GM23338 (cell line): Measurements from ENCODE around the gene IFNL2.

Experiments
- EZH2phosphoT487 ChIP-seq: fragments of 200-600 bp; sonication (generic); IDR thresholded peaks from one replicate; pipeline ENCODE4 v1.8.1; 2018; ENCODE audit warnings: antibody characterized with exemption; ENCODE audit not compliant: unreplicated experiment
- JUNB ChIP-seq: IDR thresholded peaks from one replicate; pipeline ENCODE4 v1.6.1; 2016; ENCODE audit warnings: antibody characterized with exemption; ENCODE audit not compliant: unreplicated experiment
- POLR2AphosphoS5 ChIP-seq: IDR thresholded peaks from 2 replicates; pipeline ENCODE4 v1.6.1; 2016; ENCODE audit warnings: antibody characterized with exemption, low read depth
- TF ChIP-seq, protein P1 (sequence below), 2 experiments: fragments of 200-600 bp in 1 of 2; sonication (generic) in 1 of 2; conservative IDR thresholded peaks; 2 replicates each; pipeline versions ENCODE4 v1.5.1 to v1.6.1; 2016 to 2017; ENCODE audit warnings: antibody characterized with exemption in 2 of 2, low read depth in 2 of 2, mild to moderate bottlenecking in 2 of 2, moderate library complexity in 1 of 2
- TF ChIP-seq, protein P2 (sequence below): IDR thresholded peaks from one replicate; pipeline ENCODE4 v1.6.1; 2018; ENCODE audit warnings: antibody characterized with exemption; ENCODE audit not compliant: unreplicated experiment

DNA sequence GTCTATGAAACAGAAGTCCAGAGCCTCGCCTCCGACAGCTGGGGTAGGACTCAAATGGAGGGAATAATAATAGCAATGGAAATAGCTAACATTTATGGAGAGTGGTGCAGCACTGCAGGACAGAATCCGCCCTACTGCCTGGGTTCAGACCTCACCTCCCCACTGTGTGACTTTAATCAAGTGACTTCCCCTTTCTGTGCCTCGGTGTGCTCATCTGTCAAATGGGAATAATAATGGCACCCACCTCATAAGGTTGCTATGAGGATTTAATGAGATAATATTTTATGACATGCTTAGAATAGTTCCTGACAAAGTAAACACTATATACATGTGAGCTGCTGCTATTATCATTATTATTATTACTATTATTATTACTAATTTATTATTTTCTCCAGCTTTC lies 49.3 kb downstream of the IFNL2 start:
- TF ChIP-seq JUNB, result no peak
- TF ChIP-seq, protein P1, sequence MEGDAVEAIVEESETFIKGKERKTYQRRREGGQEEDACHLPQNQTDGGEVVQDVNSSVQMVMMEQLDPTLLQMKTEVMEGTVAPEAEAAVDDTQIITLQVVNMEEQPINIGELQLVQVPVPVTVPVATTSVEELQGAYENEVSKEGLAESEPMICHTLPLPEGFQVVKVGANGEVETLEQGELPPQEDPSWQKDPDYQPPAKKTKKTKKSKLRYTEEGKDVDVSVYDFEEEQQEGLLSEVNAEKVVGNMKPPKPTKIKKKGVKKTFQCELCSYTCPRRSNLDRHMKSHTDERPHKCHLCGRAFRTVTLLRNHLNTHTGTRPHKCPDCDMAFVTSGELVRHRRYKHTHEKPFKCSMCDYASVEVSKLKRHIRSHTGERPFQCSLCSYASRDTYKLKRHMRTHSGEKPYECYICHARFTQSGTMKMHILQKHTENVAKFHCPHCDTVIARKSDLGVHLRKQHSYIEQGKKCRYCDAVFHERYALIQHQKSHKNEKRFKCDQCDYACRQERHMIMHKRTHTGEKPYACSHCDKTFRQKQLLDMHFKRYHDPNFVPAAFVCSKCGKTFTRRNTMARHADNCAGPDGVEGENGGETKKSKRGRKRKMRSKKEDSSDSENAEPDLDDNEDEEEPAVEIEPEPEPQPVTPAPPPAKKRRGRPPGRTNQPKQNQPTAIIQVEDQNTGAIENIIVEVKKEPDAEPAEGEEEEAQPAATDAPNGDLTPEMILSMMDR (conservative IDR thresholded peaks at IDR 0.05; ENCODE audit: low read depth in 2 of 2), result no peak
- TF ChIP-seq EZH2phosphoT487, result no peak
- TF ChIP-seq, protein P2, sequence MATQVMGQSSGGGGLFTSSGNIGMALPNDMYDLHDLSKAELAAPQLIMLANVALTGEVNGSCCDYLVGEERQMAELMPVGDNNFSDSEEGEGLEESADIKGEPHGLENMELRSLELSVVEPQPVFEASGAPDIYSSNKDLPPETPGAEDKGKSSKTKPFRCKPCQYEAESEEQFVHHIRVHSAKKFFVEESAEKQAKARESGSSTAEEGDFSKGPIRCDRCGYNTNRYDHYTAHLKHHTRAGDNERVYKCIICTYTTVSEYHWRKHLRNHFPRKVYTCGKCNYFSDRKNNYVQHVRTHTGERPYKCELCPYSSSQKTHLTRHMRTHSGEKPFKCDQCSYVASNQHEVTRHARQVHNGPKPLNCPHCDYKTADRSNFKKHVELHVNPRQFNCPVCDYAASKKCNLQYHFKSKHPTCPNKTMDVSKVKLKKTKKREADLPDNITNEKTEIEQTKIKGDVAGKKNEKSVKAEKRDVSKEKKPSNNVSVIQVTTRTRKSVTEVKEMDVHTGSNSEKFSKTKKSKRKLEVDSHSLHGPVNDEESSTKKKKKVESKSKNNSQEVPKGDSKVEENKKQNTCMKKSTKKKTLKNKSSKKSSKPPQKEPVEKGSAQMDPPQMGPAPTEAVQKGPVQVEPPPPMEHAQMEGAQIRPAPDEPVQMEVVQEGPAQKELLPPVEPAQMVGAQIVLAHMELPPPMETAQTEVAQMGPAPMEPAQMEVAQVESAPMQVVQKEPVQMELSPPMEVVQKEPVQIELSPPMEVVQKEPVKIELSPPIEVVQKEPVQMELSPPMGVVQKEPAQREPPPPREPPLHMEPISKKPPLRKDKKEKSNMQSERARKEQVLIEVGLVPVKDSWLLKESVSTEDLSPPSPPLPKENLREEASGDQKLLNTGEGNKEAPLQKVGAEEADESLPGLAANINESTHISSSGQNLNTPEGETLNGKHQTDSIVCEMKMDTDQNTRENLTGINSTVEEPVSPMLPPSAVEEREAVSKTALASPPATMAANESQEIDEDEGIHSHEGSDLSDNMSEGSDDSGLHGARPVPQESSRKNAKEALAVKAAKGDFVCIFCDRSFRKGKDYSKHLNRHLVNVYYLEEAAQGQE, result no peak
- no peak for TF ChIP-seq POLR2AphosphoS5
